SK-N-MC (cell line): ENCODE results near the gene GLI3.

ENCODE experiments used
- EZH2 ChIP-seq: fragments of 200-600 bp; sonication (generic); IDR thresholded peaks from one replicate; pipeline ENCODE4 v1.6.1; 2017; ENCODE audit warnings: antibody characterized with exemption
- FOXP2 ChIP-seq: optimal IDR thresholded peaks from 2 replicates; pipeline ENCODE3; 2011; ENCODE audit warnings: mild to moderate bottlenecking, moderate library complexity; ENCODE audit not compliant: insufficient read depth; ENCODE audit errors: extremely low read length, control extremely low read depth
- POLR2AphosphoS5 ChIP-seq: IDR thresholded peaks from 2 replicates; pipeline ENCODE4 v1.6.1; 2012; ENCODE audit warnings: mild to moderate bottlenecking, low read depth, low read length, borderline replicate concordance

DNA sequence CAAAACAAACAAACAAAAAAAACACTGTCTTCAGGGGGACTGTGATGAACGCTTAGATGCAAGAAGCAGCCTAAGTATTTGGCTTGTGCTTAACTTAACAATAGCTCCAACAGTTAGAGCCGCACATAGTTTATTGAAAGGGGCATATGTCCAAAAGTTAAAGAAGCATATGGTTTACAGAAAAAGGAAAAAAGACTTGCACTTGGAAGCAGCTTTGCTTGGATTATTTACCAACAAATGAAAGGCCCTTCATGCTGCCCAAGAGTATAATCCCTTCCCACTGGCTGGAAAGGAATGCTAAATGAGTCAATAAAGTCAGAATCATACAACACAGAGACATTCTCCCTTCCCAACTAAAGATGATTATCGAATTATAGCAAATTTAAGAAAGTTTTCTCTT lies 77.9 kb downstream of the GLI3 start:
- TF ChIP-seq POLR2AphosphoS5 (no peak), EZH2 (no peak), FOXP2 (no peak)
